Measurements from ENCODE around the gene PPP1CA. TPM values are rescaled to one million over a fixed set of nuclear protein-coding genes. Genes with fewer than 3 reads are reported as not detected.

The PPP1CA gene
- total RNA-seq, 1 experiment from 2014 or later: 238 TPM

- Histone ChIP-seq H3K27me3 (ENCODE audit: insufficient read depth, low read length) (no peaks in the 10 kb centered on the region), H2AFZ (ENCODE audit: low read depth, low read length, poor library complexity, severe bottlenecking) (no peak overlapping the region), H3K9me3 (ENCODE audit: control insufficient read depth in 1 of 2, insufficient read depth in 1 of 2, low read depth in 1 of 2, low read length in 2 of 2) (no peaks in the 10 kb centered on the region), H3K9ac (ENCODE audit: low read length) (no peak overlapping the region), H3K4me2 (ENCODE audit: low read length) (no peak overlapping the region), H3K4me3 (replicated peaks in 1 of 2; ENCODE audit: low read depth in 1 of 2, low read length in 2 of 2) (no peak overlapping the region), H3K36me3 (ENCODE audit: control insufficient read depth in 1 of 2, insufficient read depth in 2 of 2, low read length in 2 of 2) (no peaks in the 10 kb centered on the region), H4K20me1 (ENCODE audit: insufficient read depth) (no peaks in the 10 kb centered on the region), H3K9me2 (ENCODE audit: insufficient read depth) (no peaks in the 10 kb centered on the region), H3K27ac (ENCODE audit: low read depth, low read length) (no peak overlapping the region), H3K4me1 (ENCODE audit: control insufficient read depth in 1 of 2, insufficient read depth in 2 of 2, low read length in 2 of 2) (peaks cover 19 to 47% of the 10 kb centered on the region in 2 experiments; a peak in 3 of 4 replicates), H3K79me2 (ENCODE audit: insufficient read depth, low read length) (no peaks in the 10 kb centered on the region)
- ChIA-PET CTCF (interaction anchor here (1.8 kb wide), 1 partner anchor 16 kb away, joined by 8 read pairs; the partner anchor contains the start of gene PPP1CA), RAD21 (ENCODE audit: low non-redundant PET in 1 of 2, low total read pairs in 2 of 2, uncharacterized antibody in 2 of 2, unreplicated experiment in 2 of 2) (no interaction called here), POLR2A (no interaction called here)
- ATAC-seq (no peak), DNase-seq (ENCODE audit: low read depth, low spot score) (no peak)
- no TSS peak for BruUV-seq (replicated peaks)
- TF ChIP-seq JUND (IDR thresholded peaks at IDR 0.05) (no peak), ZNF274 (IDR thresholded peaks at IDR 0.05; ENCODE audit: low read depth, low read length) (no peak), EGR1 (IDR thresholded peaks at IDR 0.05; ENCODE audit: low read depth) (no peak), SP1 (IDR thresholded peaks at IDR 0.05; ENCODE audit: low read depth) (no peak), REST (IDR thresholded peaks at IDR 0.05; ENCODE audit: low read depth) (no peak), CEBPB (IDR thresholded peaks at IDR 0.05; ENCODE audit: low read depth) (no peak), POLR2AphosphoS5 (IDR thresholded peaks at IDR 0.05; ENCODE audit: low read depth, low read length) (no peak), POLR2A (IDR thresholded peaks at IDR 0.05; ENCODE audit: borderline replicate concordance, extremely low read depth, insufficient read depth, insufficient read length) (no peak), FOSL1 (IDR thresholded peaks at IDR 0.05; ENCODE audit: low read depth) (no peak), EZH2phosphoT487 (IDR thresholded peaks at IDR 0.05; ENCODE audit: borderline replicate concordance) (no peak), CTCF (IDR thresholded peaks at IDR 0.05 in 2 of 3, conservative IDR thresholded peaks at IDR 0.05 in 1 of 3; ENCODE audit: borderline replicate concordance in 1 of 3, insufficient read depth in 1 of 3, low read depth in 2 of 3, low read length in 2 of 3) (no peak), YY1 (IDR thresholded peaks at IDR 0.05; ENCODE audit: extremely low read depth, insufficient replicate concordance, low read depth, low read length) (no peak), TCF7L2 (IDR thresholded peaks at IDR 0.05; ENCODE audit: borderline replicate concordance, extremely low read depth, insufficient read depth, insufficient read length) (no peak), CBX3 (IDR thresholded peaks at IDR 0.05; ENCODE audit: low read depth) (no peak), EZH2 (IDR thresholded peaks at IDR 0.05) (no peak), SIN3A (IDR thresholded peaks at IDR 0.05; ENCODE audit: low read depth) (no peak), RAD21 (IDR thresholded peaks at IDR 0.05; ENCODE audit: low read depth) (no peak), ZBTB33 (IDR thresholded peaks at IDR 0.05; ENCODE audit: extremely low read depth, insufficient replicate concordance, low read length) (no peak)
- intact Hi-C loops (cut with micrococcal nuclease): no loop called here
Observed at GRCh38 chr11:67417425-67417824, 15.8 kb upstream of the PPP1CA start.
